ENCODE results near the gene COPS6. TPM values are rescaled to one million over a fixed set of nuclear protein-coding genes. Genes with fewer than 3 reads are reported as not detected.
A peak's percentile ranks its signal among the peaks of the same experiment; 100 is the strongest.

The COPS6 gene
- total RNA-seq, 4 donors from 2014 or later, result 31.8 to 110 (median 53.1) TPM

GRCh38 chr7:100130608-100131453 lies 42.1 kb downstream of the COPS6 start:
- no peak overlapping the region for H3K4me3 ChIP-seq
- DNase-seq, result peak; percentile 78 to 83
- H3K9me3 ChIP-seq, result no peaks in the 10 kb centered on the region
- H3K27me3 ChIP-seq, result no peaks in the 10 kb centered on the region
- peaks cover 0 to 3% of the 10 kb centered on the region in 2 donors for H3K4me1 ChIP-seq
- no peak overlapping the region for H3K27ac ChIP-seq
- TF ChIP-seq POLR2A (IDR thresholded peaks at IDR 0.05) (no peak), CTCF (IDR thresholded peaks at IDR 0.05) (peak; percentile 81 to 85 (median 82))
- intact Hi-C loops (cut with DNase I; ENCODE audit: low total_unique reads), result no loop called here
- no peaks in the 10 kb centered on the region for H3K36me3 ChIP-seq

GRCh38 chr7:100132126-100132525 lies 43.4 kb downstream of the COPS6 start:
- H3K4me1 ChIP-seq, result peaks cover 0 to 3% of the 10 kb centered on the region in 2 donors
- H3K27me3 ChIP-seq, result no peaks in the 10 kb centered on the region
- intact Hi-C loops (cut with DNase I; ENCODE audit: low total_unique reads), result no loop called here
- no peak overlapping the region for H3K27ac ChIP-seq
- no peak for TF ChIP-seq CTCF (IDR thresholded peaks at IDR 0.05)
- no peak for TF ChIP-seq POLR2A (IDR thresholded peaks at IDR 0.05)
- H3K9me3 ChIP-seq, result no peaks in the 10 kb centered on the region
- DNase-seq, result no peak
- no peak overlapping the region for H3K4me3 ChIP-seq
- no peaks in the 10 kb centered on the region for H3K36me3 ChIP-seq

GRCh38 chr7:100132697-100133151 lies 44.0 kb downstream of the COPS6 start:
- no peaks in the 10 kb centered on the region for H3K27me3 ChIP-seq
- H3K9me3 ChIP-seq, result no peaks in the 10 kb centered on the region
- peak; percentile 53 to 58 for DNase-seq
- TF ChIP-seq CTCF (IDR thresholded peaks at IDR 0.05), result peak; percentile 64 to 85 (median 73)
- no peak for TF ChIP-seq POLR2A (IDR thresholded peaks at IDR 0.05)
- no peak overlapping the region for H3K27ac ChIP-seq
- H3K4me3 ChIP-seq, result no peak overlapping the region
- no peaks in the 10 kb centered on the region for H3K36me3 ChIP-seq
- H3K4me1 ChIP-seq, result peaks cover 0 to 3% of the 10 kb centered on the region in 2 donors
- intact Hi-C loops (cut with DNase I; ENCODE audit: low total_unique reads), result no loop called here

GRCh38 chr7:100137851-100138760 lies 49.3 kb downstream of the COPS6 start:
- intact Hi-C loops (cut with DNase I; ENCODE audit: low total_unique reads), result no loop called here
- H3K4me3 ChIP-seq, result no peak overlapping the region
- no peak for DNase-seq
- H3K36me3 ChIP-seq, result no peaks in the 10 kb centered on the region
- TF ChIP-seq POLR2A (IDR thresholded peaks at IDR 0.05) (no peak), CTCF (IDR thresholded peaks at IDR 0.05) (no peak)
- no peaks in the 10 kb centered on the region for H3K27me3 ChIP-seq
- no peaks in the 10 kb centered on the region for H3K9me3 ChIP-seq
- no peak overlapping the region for H3K27ac ChIP-seq
- H3K4me1 ChIP-seq, result no peaks in the 10 kb centered on the region
